Stimulated activated naive CD4-positive, alpha-beta T cell (primary cell): ENCODE data around the gene SEMA5A.

ENCODE experiments used
- DNase-seq, 6 experiments: peaks; one replicate each; lab custom pipeline; 2025; lab: John Stamatoyannopoulos, UW

SEMA5A gene

GRCh38 chr5:9474219-9475002, 71.5 kb downstream of the SEMA5A start:
- no peak for DNase-seq

GRCh38 chr5:9473624-9474023, 72.3 kb downstream of the SEMA5A start:
- DNase-seq: no peak

GRCh38 chr5:9470410-9470809, 75.5 kb downstream of the SEMA5A start:
- no peak for DNase-seq

- DNase-seq: no peak
Observed at GRCh38 chr5:9468060-9468388, 77.9 kb downstream of the SEMA5A start.

- DNase-seq: no peak
Observed at GRCh38 chr5:9467199-9468059, 78.4 kb downstream of the SEMA5A start.

- DNase-seq: no peak
Observed at GRCh38 chr5:9466697-9467096, 79.2 kb downstream of the SEMA5A start.

GRCh38 chr5:9464478-9464877, 81.4 kb downstream of the SEMA5A start:
- no peak for DNase-seq

GRCh38 chr5:9462109-9462508, 83.8 kb downstream of the SEMA5A start:
- no peak for DNase-seq

- no peak for DNase-seq
Observed at GRCh38 chr5:9460885-9461645, 84.8 kb downstream of the SEMA5A start.

GRCh38 chr5:9456435-9457042, 89.3 kb downstream of the SEMA5A start:
- DNase-seq: no peak

GRCh38 chr5:9455826-9456434, 89.9 kb downstream of the SEMA5A start:
- no peak for DNase-seq

- DNase-seq: no peak
Observed at GRCh38 chr5:9454491-9454890, 91.4 kb downstream of the SEMA5A start.

GRCh38 chr5:9454012-9454481, 91.8 kb downstream of the SEMA5A start:
- no peak for DNase-seq

GRCh38 chr5:9453480-9454011, 92.3 kb downstream of the SEMA5A start:
- no peak for DNase-seq

GRCh38 chr5:9452181-9452580, 93.7 kb downstream of the SEMA5A start:
- no peak for DNase-seq

GRCh38 chr5:9451037-9451436, 94.8 kb downstream of the SEMA5A start:
- no peak for DNase-seq

GRCh38 chr5:9447691-9448090, 98.2 kb downstream of the SEMA5A start:
- no peak for DNase-seq

GRCh38 chr5:9445826-9446388, 100.0 kb downstream of the SEMA5A start:
- DNase-seq: no peak

- no peak for DNase-seq
Observed at GRCh38 chr5:9444346-9444745, 101.5 kb downstream of the SEMA5A start.

GRCh38 chr5:9441610-9442009, 104.3 kb downstream of the SEMA5A start:
- DNase-seq: no peak

GRCh38 chr5:9440517-9440916, 105.4 kb downstream of the SEMA5A start:
- DNase-seq: no peak
